ENCODE data around the gene NBEAL1.
A peak's percentile ranks its signal among the peaks of the same experiment; 100 is the strongest.
"Not testable (repeated sequence)": the region's sequence is repeated elsewhere in the genome, so short reads cannot be mapped to it uniquely, and the experiment has no call there.

The NBEAL1 gene

DNA sequence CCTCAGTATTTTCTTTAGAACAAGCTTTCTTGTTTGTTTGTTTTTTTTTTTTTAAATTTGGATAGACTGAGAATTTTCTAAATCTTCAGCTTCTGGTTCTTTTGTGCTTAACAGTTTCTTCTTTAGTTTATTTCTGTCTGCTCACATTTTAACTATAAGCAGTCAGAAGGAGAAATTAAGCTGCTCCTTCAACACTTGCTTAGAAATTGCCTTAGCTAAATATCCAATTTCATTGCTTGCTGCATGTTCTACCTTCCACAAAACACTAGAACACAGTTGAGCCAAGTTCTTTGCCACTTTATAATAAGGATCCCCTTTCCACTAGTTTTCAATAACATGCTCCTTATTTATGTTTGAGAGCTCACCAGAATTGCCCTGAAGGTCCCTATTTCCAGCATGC, 57.7 kb downstream of the NBEAL1 start:
- no peak overlapping the region for H3K4me3 ChIP-seq (ENCODE audit: control insufficient read depth, low read depth, low read length)
- no peak for DNase-seq (ENCODE audit: low read depth)
- TF ChIP-seq, protein P1, sequence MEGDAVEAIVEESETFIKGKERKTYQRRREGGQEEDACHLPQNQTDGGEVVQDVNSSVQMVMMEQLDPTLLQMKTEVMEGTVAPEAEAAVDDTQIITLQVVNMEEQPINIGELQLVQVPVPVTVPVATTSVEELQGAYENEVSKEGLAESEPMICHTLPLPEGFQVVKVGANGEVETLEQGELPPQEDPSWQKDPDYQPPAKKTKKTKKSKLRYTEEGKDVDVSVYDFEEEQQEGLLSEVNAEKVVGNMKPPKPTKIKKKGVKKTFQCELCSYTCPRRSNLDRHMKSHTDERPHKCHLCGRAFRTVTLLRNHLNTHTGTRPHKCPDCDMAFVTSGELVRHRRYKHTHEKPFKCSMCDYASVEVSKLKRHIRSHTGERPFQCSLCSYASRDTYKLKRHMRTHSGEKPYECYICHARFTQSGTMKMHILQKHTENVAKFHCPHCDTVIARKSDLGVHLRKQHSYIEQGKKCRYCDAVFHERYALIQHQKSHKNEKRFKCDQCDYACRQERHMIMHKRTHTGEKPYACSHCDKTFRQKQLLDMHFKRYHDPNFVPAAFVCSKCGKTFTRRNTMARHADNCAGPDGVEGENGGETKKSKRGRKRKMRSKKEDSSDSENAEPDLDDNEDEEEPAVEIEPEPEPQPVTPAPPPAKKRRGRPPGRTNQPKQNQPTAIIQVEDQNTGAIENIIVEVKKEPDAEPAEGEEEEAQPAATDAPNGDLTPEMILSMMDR (IDR thresholded peaks at IDR 0.05; ENCODE audit: control insufficient read depth, insufficient read depth, low read depth, low read length, missing control alignments) = no peak

GRCh38 chr2:203077451-203077850, 62.8 kb downstream of the NBEAL1 start:
- TF ChIP-seq, protein P1 (IDR thresholded peaks at IDR 0.05; ENCODE audit: control insufficient read depth, insufficient read depth, low read depth, low read length, missing control alignments) = no peak
- no peak overlapping the region for H3K4me3 ChIP-seq (ENCODE audit: control insufficient read depth, low read depth, low read length)
- peak; percentile 10 for DNase-seq (ENCODE audit: low read depth)

DNA sequence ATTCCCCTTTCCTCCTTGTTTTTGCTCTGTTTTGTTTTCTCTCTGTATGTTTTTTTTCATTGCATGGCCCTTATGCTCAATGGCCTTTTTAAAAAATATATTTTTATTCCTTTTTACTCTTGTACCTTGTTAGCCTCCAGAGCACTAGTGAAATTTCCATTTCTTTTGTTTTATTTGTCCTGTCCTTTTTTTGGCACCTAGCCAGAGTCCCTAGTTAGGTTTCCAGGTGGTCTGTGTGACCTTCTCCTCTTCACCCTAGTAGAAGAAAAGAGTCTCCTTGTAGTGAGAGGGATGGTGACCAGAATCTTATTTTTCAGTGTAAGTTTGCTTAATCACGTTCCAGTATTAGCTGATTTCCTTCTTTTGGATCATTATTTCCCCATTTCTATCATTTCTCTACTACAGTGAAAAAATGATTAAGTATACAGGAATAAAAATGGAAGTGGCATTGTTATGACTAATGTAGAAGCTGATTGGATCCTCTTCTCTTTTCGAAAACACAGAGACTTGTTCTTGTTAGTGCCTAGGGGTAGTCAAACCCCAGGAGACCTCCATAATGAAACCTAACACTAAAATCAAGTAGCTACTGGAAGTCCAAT, 65.9 kb downstream of the NBEAL1 start:
- H3K4me3 ChIP-seq (ENCODE audit: control insufficient read depth, low read depth, low read length) = no peak overlapping the region
- DNase-seq (ENCODE audit: low read depth) = no peak
- TF ChIP-seq, protein P1 (IDR thresholded peaks at IDR 0.05; ENCODE audit: control insufficient read depth, insufficient read depth, low read depth, low read length, missing control alignments) = no peak

GRCh38 chr2:203083328-203083727, 68.7 kb downstream of the NBEAL1 start:
- DNase-seq (ENCODE audit: low read depth) = no peak

GRCh38 chr2:203086381-203086780, 71.7 kb downstream of the NBEAL1 start:
- not testable (repeated sequence) for DNase-seq (ENCODE audit: low read depth); H3K4me3 ChIP-seq (ENCODE audit: control insufficient read depth, low read depth, low read length)

More at GRCh38 chr2:203083328-203083727, 68.7 kb downstream of the NBEAL1 start:
- H3K4me3 ChIP-seq (ENCODE audit: control insufficient read depth, low read depth, low read length) = no peak overlapping the region
- TF ChIP-seq, protein P1 (IDR thresholded peaks at IDR 0.05; ENCODE audit: control insufficient read depth, insufficient read depth, low read depth, low read length, missing control alignments) = no peak

DNA sequence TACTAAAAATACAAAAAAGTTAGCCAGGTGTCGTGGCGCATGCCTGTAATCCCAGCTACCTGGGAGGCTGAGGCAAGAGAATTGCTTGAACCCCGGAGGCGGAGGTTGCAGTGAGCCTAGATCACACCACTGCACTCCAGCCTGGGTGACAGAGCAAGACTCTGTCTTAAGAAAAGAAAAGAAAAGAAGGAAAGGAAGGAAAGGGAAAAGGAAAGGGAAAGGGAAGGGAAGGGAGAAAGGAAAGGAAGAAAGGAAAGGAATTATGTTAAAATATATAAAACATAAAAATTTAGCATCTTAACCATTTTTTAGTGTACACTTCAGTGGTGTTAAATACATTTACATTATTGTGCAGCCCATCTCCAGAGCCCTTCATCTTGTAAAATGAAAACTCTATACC, 76.0 kb downstream of the NBEAL1 start:
- H3K4me3 ChIP-seq (ENCODE audit: control insufficient read depth, low read depth, low read length); DNase-seq (ENCODE audit: low read depth): not testable (repeated sequence)

GRCh38 chr2:203097735-203098134, 83.1 kb downstream of the NBEAL1 start:
- H3K4me3 ChIP-seq (ENCODE audit: control insufficient read depth, low read depth, low read length) = no peak overlapping the region
- TF ChIP-seq, protein P1 (IDR thresholded peaks at IDR 0.05; ENCODE audit: control insufficient read depth, insufficient read depth, low read depth, low read length, missing control alignments) = peak; percentile 30
- DNase-seq (ENCODE audit: low read depth) = no peak

DNA sequence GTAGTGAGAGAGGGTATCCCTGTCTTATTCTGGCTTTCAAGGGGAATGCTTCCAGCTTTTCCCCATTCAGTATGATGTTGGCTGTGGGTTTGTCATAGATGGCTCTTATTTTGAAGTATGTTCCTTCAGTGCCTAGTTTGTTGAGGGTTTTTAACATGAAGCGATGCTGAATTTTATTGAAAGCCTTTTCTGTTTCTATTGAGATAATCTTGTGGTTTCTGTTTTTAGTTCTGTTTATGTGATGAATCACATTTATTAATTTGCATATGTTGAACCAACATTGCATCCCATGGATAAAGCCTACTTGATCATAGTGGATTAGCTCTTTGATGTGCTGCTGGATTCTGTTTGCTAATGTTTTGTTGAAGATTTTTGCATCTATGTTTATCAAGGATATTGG, 87.7 kb downstream of the NBEAL1 start:
- DNase-seq (ENCODE audit: low read depth); H3K4me3 ChIP-seq (ENCODE audit: control insufficient read depth, low read depth, low read length): not testable (repeated sequence)

Measured in AG09309 (cell line).